Endodermal cell (in vitro differentiated cells): Measurements from ENCODE around the gene RAI14. TPM values are rescaled to one million over a fixed set of nuclear protein-coding genes. Genes with fewer than 3 reads are reported as not detected.
A peak's percentile ranks its signal among the peaks of the same experiment; 100 is the strongest.

Source experiments
- DNase-seq: peaks from one replicate; pipeline ENCODE4 v3.0.0-alpha.2; 2017
- H3K27ac ChIP-seq: 2 replicates; pipeline ENCODE4 v1.5.1; 2013; ENCODE audit warnings: mild to moderate bottlenecking, low read depth, low read length, moderate library complexity
- H3K27me3 ChIP-seq: 2 replicates; pipeline ENCODE4 v1.6.1; 2013; ENCODE audit warnings: mild to moderate bottlenecking, low read length, moderate library complexity; ENCODE audit not compliant: insufficient read depth, control insufficient read depth, poor library complexity, severe bottlenecking
- H3K36me3 ChIP-seq: 2 replicates; pipeline ENCODE4 v1.7.0; 2013; ENCODE audit warnings: mild to moderate bottlenecking, low read length, moderate library complexity; ENCODE audit not compliant: control insufficient read depth, insufficient read depth
- H3K4me1 ChIP-seq: one replicate; pipeline ENCODE4 v1.7.0; 2013; ENCODE audit warnings: low read length; ENCODE audit not compliant: control insufficient read depth, insufficient read depth
- H3K4me3 ChIP-seq: 2 replicates; pipeline ENCODE4 v1.5.1; 2013; ENCODE audit warnings: mild to moderate bottlenecking, low read length, moderate library complexity
- H3K9ac ChIP-seq: 2 replicates; pipeline ENCODE4 v1.6.1; 2013; ENCODE audit warnings: mild to moderate bottlenecking, low read length, moderate library complexity; ENCODE audit not compliant: poor library complexity, severe bottlenecking; ENCODE audit errors: extremely low read depth
- H3K9me3 ChIP-seq: 2 replicates; pipeline ENCODE4 v1.6.1; 2013; ENCODE audit warnings: mild to moderate bottlenecking, low read length, moderate library complexity; ENCODE audit not compliant: control insufficient read depth
- H3K27ac Mint-ChIP-seq: 2 replicates; pipeline ENCODE4 v1.8.0; 2020; ENCODE audit warnings: mixed read lengths
- H3K27me3 Mint-ChIP-seq: 2 replicates; pipeline ENCODE4 v1.8.0; 2021; ENCODE audit warnings: mild to moderate bottlenecking, mixed read lengths; ENCODE audit not compliant: insufficient read depth
- H3K36me3 Mint-ChIP-seq: 2 replicates; pipeline ENCODE4 v1.8.0; 2020; ENCODE audit warnings: low read depth, mixed read lengths
- H3K4me1 Mint-ChIP-seq: 2 replicates; pipeline ENCODE4 v1.8.0; 2020; ENCODE audit warnings: mixed read lengths
- H3K4me3 Mint-ChIP-seq: 2 replicates; pipeline ENCODE4 v1.8.0; 2020; ENCODE audit warnings: mild to moderate bottlenecking, moderate library complexity, mixed read lengths
- H3K9me3 Mint-ChIP-seq: 2 replicates; pipeline ENCODE4 v1.8.0; 2020; ENCODE audit warnings: mild to moderate bottlenecking, mixed read lengths
- CTCF ChIP-seq: fragments of 200-600 bp; sonication (generic); conservative IDR thresholded peaks from 2 replicates; pipeline ENCODE4 v1.5.0; 2021; ENCODE audit warnings: antibody characterized with exemption, mild to moderate bottlenecking
- WGBS, 2 experiments: methylation state at CpG; one replicate each; pipeline versions ENCODE4 v1.1.5 to v1.1.7; 2013; ENCODE audit warnings: missing lambda C conversion rate in 2 of 2, mixed read lengths in 1 of 2; ENCODE audit not compliant: insufficient coverage in 1 of 2, insufficient read length in 1 of 2; 5-methylcytosine and 5-hydroxymethylcytosine counted together
- total RNA-seq, 2 donors: library from RNA; stranded (reverse); fragmentation: NEBNext Ultra II Directional in 1 of 2; extraction: Animal tissue kit (Norgen Biotek cat#: 25700) in 1 of 2; gene quantifications; 2 replicates in 1 of 2; 3 replicates in 1 of 2; pipeline ENCODE4 v1.2.1, GENCODE V29; 2021

Gene RAI14
- total RNA-seq, 2 donors from 2014 or later: 66.6 to 87.5 TPM

- peaks cover 4% of the 10 kb centered on the region for H3K4me1 ChIP-seq
- no peaks in the 10 kb centered on the region for H3K27me3 ChIP-seq
- no peak for TF ChIP-seq CTCF
- no peak for DNase-seq
- 97 to 100% methylated on average over 4 of the region's 4 CpGs for WGBS, 2 experiments
- Mint-ChIP-seq H3K27me3 (no peaks in the 10 kb centered on the region), H3K4me3 (no peak overlapping the region), H3K4me1 (peaks cover 21% of the 10 kb centered on the region), H3K9me3 (no peaks in the 10 kb centered on the region), H3K36me3 (peaks cover 9% of the 10 kb centered on the region), H3K27ac (no peak overlapping the region)
- H3K9ac ChIP-seq: no peak overlapping the region
- H3K4me3 ChIP-seq: no peak overlapping the region
- no peaks in the 10 kb centered on the region for H3K9me3 ChIP-seq
- H3K36me3 ChIP-seq: peaks cover 9% of the 10 kb centered on the region
- H3K27ac ChIP-seq: no peak overlapping the region
Measured at GRCh38 chr5:34712565-34712964, 56.4 kb downstream of the RAI14 start.

DNA sequence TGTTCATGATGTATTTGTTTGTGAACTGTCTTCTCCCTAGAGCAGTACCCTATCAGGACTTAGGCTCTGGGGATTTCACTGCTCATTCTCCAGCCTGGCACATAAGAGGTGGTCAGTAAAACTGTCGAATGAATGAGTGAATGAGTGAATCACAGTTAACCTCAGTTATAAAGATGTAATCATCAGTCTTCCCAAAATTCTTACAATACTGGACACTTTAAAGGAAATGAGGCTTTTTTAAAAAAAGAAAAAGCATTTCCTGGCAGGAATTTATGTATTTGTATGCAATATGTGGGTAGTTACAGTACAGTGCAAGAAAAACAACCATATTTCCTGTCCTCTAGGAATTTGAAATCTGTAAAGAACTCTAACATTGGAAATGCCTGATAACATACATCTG lies 59.6 kb downstream of the RAI14 start:
- 93% methylated on average over 1 of the region's 1 CpG; no CpG with 5 or more reads in 1 of the 2 experiments for WGBS, 2 experiments
- H3K27me3 ChIP-seq: no peaks in the 10 kb centered on the region
- no peak for TF ChIP-seq CTCF
- H3K9ac ChIP-seq: no peak overlapping the region
- H3K27me3 Mint-ChIP-seq: no peaks in the 10 kb centered on the region
- peaks cover 34% of the 10 kb centered on the region for H3K4me1 Mint-ChIP-seq
- H3K27ac Mint-ChIP-seq: no peak overlapping the region
- peaks cover 11% of the 10 kb centered on the region for H3K36me3 Mint-ChIP-seq
- H3K4me1 ChIP-seq: peaks cover 4% of the 10 kb centered on the region
- H3K4me3 ChIP-seq: no peak overlapping the region
- no peak overlapping the region for H3K4me3 Mint-ChIP-seq
- H3K36me3 ChIP-seq: peaks cover 19% of the 10 kb centered on the region
- no peak for DNase-seq
- H3K9me3 ChIP-seq: no peaks in the 10 kb centered on the region
- no peaks in the 10 kb centered on the region for H3K9me3 Mint-ChIP-seq
- H3K27ac ChIP-seq: no peak overlapping the region

DNA sequence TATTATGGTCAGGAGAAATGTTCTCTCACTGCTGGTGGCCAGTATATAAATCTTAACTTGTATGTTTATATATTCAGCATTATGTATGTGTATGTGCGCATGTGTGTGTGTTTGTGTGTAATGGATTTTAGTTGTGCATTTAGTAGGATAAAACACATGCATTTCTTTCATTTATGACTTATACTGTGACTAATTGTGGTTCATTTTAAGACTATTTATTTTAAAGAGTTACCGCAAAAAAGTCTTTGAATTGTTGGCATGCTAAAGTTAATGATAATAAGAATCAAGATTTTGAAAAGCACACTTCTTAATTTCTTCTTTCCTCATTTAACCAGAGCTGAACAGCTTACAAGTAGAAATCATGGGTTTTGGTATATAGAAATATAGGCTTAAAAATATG lies 60.9 kb downstream of the RAI14 start:
- H3K36me3 Mint-ChIP-seq: peaks cover 13% of the 10 kb centered on the region
- no peaks in the 10 kb centered on the region for H3K9me3 ChIP-seq
- H3K36me3 ChIP-seq: peaks cover 13% of the 10 kb centered on the region
- H3K4me1 Mint-ChIP-seq: peaks cover 34% of the 10 kb centered on the region
- no peak overlapping the region for H3K9ac ChIP-seq
- peaks cover 4% of the 10 kb centered on the region for H3K4me1 ChIP-seq
- no peaks in the 10 kb centered on the region for H3K9me3 Mint-ChIP-seq
- no peaks in the 10 kb centered on the region for H3K27me3 Mint-ChIP-seq
- no peaks in the 10 kb centered on the region for H3K27me3 ChIP-seq
- no peak overlapping the region for H3K4me3 Mint-ChIP-seq
- DNase-seq: no peak
- peak overlapping the region; percentile 86 for H3K27ac Mint-ChIP-seq
- no peak for TF ChIP-seq CTCF
- peak overlapping the region; percentile 61 for H3K27ac ChIP-seq
- no peak overlapping the region for H3K4me3 ChIP-seq
- 90% methylated on average over 2 of the region's 2 CpGs; no CpG with 5 or more reads in 1 of the 2 experiments for WGBS, 2 experiments
